DND-41 (cell line): ENCODE results near the gene CYP2S1.

ENCODE experiments used
- ATAC-seq: fragments of 200-7000 bp; cut with Tn5 transposase; 3 replicates; pipeline ENCODE4 v1.9.1; 2021; ENCODE audit warnings: low read depth; ENCODE audit not compliant: insufficient read depth
- DNase-seq: peaks from one replicate; pipeline ENCODE4 v3.0.0-alpha.2; 2020
- H2AFZ ChIP-seq: 2 replicates; pipeline ENCODE4 v1.6.0; 2012; ENCODE audit warnings: low read depth, low read length
- H3K27ac ChIP-seq: 2 replicates; pipeline ENCODE4 v1.5.1; 2012; ENCODE audit warnings: low read length, inconsistent platforms
- H3K27me3 ChIP-seq: fragments of 200-600 bp; sonication (generic); 2 replicates; pipeline ENCODE4 v1.6.0; 2012; ENCODE audit warnings: low read length, mild to moderate bottlenecking, inconsistent platforms; ENCODE audit not compliant: insufficient read depth, poor library complexity
- H3K36me3 ChIP-seq: 2 replicates; pipeline ENCODE4 v1.5.1; 2012; ENCODE audit warnings: low read length, inconsistent platforms; ENCODE audit not compliant: insufficient read depth
- H3K4me1 ChIP-seq: 2 replicates; pipeline ENCODE4 v1.5.1; 2012; ENCODE audit warnings: mild to moderate bottlenecking, low read length; ENCODE audit not compliant: insufficient read depth
- H3K4me2 ChIP-seq: 2 replicates; pipeline ENCODE4 v1.6.0; 2012; ENCODE audit warnings: mild to moderate bottlenecking, moderate library complexity, low read length, inconsistent platforms; ENCODE audit not compliant: insufficient read depth
- H3K4me3 ChIP-seq, 2 experiments: fragments of 200-600 bp in 1 of 2; shearing (Covaris generic) in 1 of 2; 2 replicates each; pipeline ENCODE4 v1.5.1; 2012 to 2016; ENCODE audit warnings: inconsistent platforms in 2 of 2, low read length in 2 of 2, mild to moderate bottlenecking in 2 of 2, low read depth in 1 of 2, moderate library complexity in 1 of 2
- H3K79me2 ChIP-seq: 2 replicates; pipeline ENCODE4 v1.6.0; 2012; ENCODE audit warnings: low read length, inconsistent platforms; ENCODE audit not compliant: insufficient read depth
- H3K9ac ChIP-seq: 2 replicates; pipeline ENCODE4 v1.6.0; 2012; ENCODE audit warnings: low read depth, mild to moderate bottlenecking, inconsistent platforms, low read length, moderate library complexity
- H3K9me3 ChIP-seq: 2 replicates; pipeline ENCODE4 v1.5.1; 2012; ENCODE audit warnings: low read length, moderate library complexity, mild to moderate bottlenecking, inconsistent platforms; ENCODE audit not compliant: insufficient read depth, severe bottlenecking
- H4K20me1 ChIP-seq: 2 replicates; pipeline ENCODE4 v1.6.0; 2012; ENCODE audit warnings: low read length; ENCODE audit not compliant: insufficient read depth
- EZH2 ChIP-seq: IDR thresholded peaks from 3 replicates; pipeline ENCODE4 v1.6.1; 2012; ENCODE audit warnings: borderline replicate concordance, low read depth, mild to moderate bottlenecking, moderate library complexity, low read length, inconsistent platforms; ENCODE audit not compliant: severe bottlenecking
- TF ChIP-seq, protein P1 (sequence below): IDR thresholded peaks from 2 replicates; pipeline ENCODE4 v1.5.1; 2012; ENCODE audit warnings: borderline replicate concordance, low read length, moderate library complexity, mild to moderate bottlenecking; ENCODE audit not compliant: poor library complexity, severe bottlenecking; ENCODE audit errors: extremely low read depth

Gene CYP2S1

DNA sequence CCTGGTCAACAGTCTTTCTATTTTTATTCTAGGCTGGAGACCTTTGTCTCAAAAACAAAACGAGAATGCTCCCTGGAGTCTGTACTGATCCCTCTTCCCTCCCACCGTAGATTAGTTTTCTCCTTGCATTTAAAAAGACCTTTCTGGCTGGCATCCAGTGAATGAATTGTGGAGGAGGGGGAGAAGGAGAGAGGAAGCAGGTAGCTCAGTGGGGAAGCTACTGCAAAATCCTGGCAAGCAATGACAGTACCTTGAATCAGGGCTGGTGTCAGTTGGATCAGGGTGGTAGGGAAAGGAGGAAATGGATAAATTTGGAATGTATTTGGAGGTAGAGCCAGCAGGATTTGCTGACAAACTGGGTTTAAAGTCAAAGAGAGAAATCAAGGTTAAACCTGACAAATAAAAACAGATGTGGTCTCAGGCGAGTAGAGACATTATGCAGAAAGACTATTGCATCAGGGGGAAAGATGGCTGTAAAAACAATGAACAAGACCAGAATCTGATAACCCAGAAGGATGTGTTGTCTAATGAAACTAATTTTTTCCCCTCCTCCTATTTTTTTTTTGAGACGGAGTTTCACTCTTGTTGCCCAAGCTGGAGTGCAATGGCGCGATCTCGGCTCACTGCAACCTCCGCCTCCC, 3.5 kb upstream of the CYP2S1 start:
- no peak overlapping the region for H3K27ac ChIP-seq
- ATAC-seq: no peak
- H3K4me2 ChIP-seq: no peak overlapping the region

DNA sequence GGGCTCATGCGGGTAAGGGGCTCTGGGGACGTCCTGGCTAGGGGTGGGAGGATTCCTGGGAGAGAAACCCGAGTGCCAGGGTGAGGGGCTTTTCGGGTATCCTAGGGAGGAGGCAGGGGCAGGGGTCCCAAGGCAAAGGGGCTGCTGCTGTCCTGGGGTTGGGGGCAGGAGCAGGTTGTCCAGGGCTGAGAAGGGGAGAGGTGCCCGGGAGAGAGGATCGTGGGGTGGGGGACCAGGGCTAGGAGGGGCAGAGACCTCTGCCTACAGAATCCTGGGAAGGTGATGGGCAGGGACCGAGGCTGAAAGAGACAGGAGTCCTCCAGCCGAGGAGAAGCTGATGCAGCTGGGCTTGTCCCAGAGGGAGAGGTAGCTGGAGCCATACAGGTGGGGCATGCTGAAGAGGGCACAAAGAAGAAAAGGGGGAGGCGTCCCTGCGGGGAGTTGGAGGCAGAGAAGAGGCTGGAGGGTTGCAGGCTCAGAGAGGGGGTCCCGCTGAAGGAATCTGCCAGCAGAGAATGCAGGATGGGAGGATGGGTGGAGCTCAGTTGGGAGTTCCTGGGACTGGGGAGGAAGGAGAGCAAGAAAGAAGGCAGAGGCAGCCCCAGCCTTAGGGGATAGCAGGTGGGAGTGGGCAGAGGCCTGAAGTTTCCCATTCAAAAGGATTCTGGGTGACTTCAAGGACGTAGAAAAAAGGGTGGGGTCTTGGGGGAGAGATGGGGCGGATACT, 574 bp downstream of the CYP2S1 start:
- Histone ChIP-seq H2AFZ (no peak overlapping the region), H3K4me2 (no peak overlapping the region)

More for the DNA sequence above, 3.5 kb upstream of the CYP2S1 start:
- no peak for DNase-seq
- no peak overlapping the region for H2AFZ ChIP-seq
- no peak for TF ChIP-seq EZH2
- TF ChIP-seq, protein P1, sequence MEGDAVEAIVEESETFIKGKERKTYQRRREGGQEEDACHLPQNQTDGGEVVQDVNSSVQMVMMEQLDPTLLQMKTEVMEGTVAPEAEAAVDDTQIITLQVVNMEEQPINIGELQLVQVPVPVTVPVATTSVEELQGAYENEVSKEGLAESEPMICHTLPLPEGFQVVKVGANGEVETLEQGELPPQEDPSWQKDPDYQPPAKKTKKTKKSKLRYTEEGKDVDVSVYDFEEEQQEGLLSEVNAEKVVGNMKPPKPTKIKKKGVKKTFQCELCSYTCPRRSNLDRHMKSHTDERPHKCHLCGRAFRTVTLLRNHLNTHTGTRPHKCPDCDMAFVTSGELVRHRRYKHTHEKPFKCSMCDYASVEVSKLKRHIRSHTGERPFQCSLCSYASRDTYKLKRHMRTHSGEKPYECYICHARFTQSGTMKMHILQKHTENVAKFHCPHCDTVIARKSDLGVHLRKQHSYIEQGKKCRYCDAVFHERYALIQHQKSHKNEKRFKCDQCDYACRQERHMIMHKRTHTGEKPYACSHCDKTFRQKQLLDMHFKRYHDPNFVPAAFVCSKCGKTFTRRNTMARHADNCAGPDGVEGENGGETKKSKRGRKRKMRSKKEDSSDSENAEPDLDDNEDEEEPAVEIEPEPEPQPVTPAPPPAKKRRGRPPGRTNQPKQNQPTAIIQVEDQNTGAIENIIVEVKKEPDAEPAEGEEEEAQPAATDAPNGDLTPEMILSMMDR: no peak
- no peak overlapping the region for H3K4me3 ChIP-seq
- no peaks in the 10 kb centered on the region for H4K20me1 ChIP-seq
- no peaks in the 10 kb centered on the region for H3K9me3 ChIP-seq
- peaks cover 4% of the 10 kb centered on the region; the same call in 1 of the 2 replicates for H3K4me1 ChIP-seq
- no peaks in the 10 kb centered on the region for H3K27me3 ChIP-seq
- no peaks in the 10 kb centered on the region for H3K36me3 ChIP-seq
- H3K9ac ChIP-seq: no peak overlapping the region
- no peaks in the 10 kb centered on the region for H3K79me2 ChIP-seq

DNA sequence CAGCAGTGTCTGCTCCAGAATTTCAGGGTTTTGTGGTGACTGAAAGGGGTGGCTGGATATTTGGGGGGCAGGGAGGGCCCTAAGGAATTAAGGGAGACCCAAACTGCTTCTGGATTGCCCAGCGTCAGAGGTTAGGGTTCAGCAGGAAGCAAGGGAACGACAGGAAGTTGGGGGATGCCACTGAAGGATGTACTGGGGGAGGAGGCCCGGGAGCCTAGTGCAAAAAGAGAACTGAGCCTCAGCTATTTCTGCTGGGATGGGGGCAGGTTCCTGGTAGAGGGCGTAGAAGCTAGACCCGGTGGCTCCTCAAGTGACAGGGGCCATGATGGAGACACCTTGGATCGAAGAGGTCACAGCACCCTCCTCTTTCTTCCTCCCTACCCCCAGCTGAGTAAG, 1.1 kb downstream of the CYP2S1 start:
- Histone ChIP-seq H3K9me3 (no peaks in the 10 kb centered on the region), H3K9ac (no peak overlapping the region), H3K36me3 (no peaks in the 10 kb centered on the region), H4K20me1 (no peaks in the 10 kb centered on the region), H2AFZ (no peak overlapping the region), H3K4me3 (no peak overlapping the region), H3K79me2 (no peaks in the 10 kb centered on the region), H3K27ac (no peak overlapping the region), H3K27me3 (no peaks in the 10 kb centered on the region), H3K4me1 (peaks cover 4% of the 10 kb centered on the region; the same call in 1 of the 2 replicates), H3K4me2 (no peak overlapping the region)
- DNase-seq: peak; percentile 17
- TF ChIP-seq, protein P1: no peak
- no peak for TF ChIP-seq EZH2
- no peak for ATAC-seq

More for the DNA sequence above, 574 bp downstream of the CYP2S1 start:
- H3K27ac ChIP-seq: no peak overlapping the region
- TF ChIP-seq, protein P1: no peak
- TF ChIP-seq EZH2: no peak
- no peaks in the 10 kb centered on the region for H3K27me3 ChIP-seq
- H3K9me3 ChIP-seq: no peaks in the 10 kb centered on the region
- peaks cover 4% of the 10 kb centered on the region; the same call in 1 of the 2 replicates for H3K4me1 ChIP-seq
- ATAC-seq: no peak
- H4K20me1 ChIP-seq: no peaks in the 10 kb centered on the region
- H3K36me3 ChIP-seq: no peaks in the 10 kb centered on the region
- DNase-seq: no peak
- H3K9ac ChIP-seq: no peak overlapping the region
- no peaks in the 10 kb centered on the region for H3K79me2 ChIP-seq
- no peak overlapping the region for H3K4me3 ChIP-seq
